ENCODE results near the gene MRPL55.

MRPL55 gene

GRCh38 chr1:228060458-228061190 is 48.5 kb downstream of the MRPL55 start:
- DNase-seq (ENCODE audit: insufficient read length, low spot score) = no peak
- no peak for FAIRE-seq

DNA sequence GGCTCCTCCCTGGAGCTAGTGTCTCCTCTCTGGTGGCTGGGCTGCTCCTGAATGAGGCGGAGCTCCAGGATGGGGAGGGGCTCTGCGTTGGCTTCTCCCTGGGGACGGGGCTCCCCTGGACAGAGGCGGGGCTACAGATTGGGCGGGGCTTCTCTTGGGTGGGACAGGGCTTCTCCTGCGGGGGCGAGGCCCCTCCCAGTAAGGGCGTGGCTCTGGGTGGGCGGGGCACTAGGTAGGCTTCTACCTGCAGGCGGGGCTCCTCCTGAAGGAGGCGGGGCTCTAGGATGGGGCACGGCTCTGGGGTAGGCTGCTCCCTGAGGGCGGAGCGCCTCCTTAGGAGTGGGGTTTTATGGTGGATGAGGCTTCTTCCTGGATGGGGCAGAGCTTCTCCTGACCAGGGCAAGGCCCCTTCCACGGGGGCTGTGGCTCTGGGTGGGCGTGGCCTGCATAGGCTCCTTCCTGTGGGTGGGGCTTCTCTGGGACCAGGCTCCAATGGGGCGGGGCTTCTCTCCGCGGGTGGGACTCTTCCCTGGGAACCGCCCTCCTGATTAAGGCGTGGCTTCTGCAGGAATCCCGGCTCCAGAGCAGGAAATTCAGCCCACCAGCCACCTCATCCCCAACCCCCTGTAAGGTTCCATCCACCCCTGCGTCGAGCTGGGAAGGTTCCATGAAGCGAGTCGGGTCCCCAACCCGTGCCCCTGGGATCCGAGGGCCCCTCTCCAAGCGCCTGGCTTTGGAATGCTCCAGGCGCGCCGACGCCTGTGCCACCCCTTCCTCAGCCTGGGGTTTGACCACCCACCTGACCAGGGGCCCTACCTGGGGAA is 49.3 kb downstream of the MRPL55 start:
- peak; percentile 48 for DNase-seq (ENCODE audit: insufficient read length, low spot score)
- FAIRE-seq = no peak

- DNase-seq (ENCODE audit: insufficient read length, low spot score) (no peak), FAIRE-seq (no peak)
Measured at GRCh38 chr1:228058949-228059633, 50.0 kb downstream of the MRPL55 start.

GRCh38 chr1:228058172-228058948 is 50.7 kb downstream of the MRPL55 start:
- FAIRE-seq = no peak
- DNase-seq (ENCODE audit: insufficient read length, low spot score) = no peak

Measured in GM19239 (cell line).